GM12874 (cell line): ENCODE measurements around the gene CHKA.

ENCODE experiments used
- CTCF ChIP-seq: IDR thresholded peaks from 2 replicates; pipeline ENCODE4 v1.5.1; 2011; ENCODE audit warnings: low read depth, mild to moderate bottlenecking, control low read depth, low read length, moderate library complexity; ENCODE audit not compliant: insufficient read depth

CHKA gene

GRCh38 chr11:68107689-68108088, 13.5 kb downstream of the CHKA start:
- TF ChIP-seq CTCF = no peak

GRCh38 chr11:68106165-68106940, 14.8 kb downstream of the CHKA start:
- TF ChIP-seq CTCF = no peak

GRCh38 chr11:68099474-68100405, 21.4 kb downstream of the CHKA start:
- TF ChIP-seq CTCF = no peak

GRCh38 chr11:68099057-68099456, 22.1 kb downstream of the CHKA start:
- no peak for TF ChIP-seq CTCF

- no peak for TF ChIP-seq CTCF
These were observed 24.2 kb downstream of the CHKA start for GRCh38 chr11:68096962-68097361.

GRCh38 chr11:68093565-68093964, 27.6 kb downstream of the CHKA start:
- no peak for TF ChIP-seq CTCF

- TF ChIP-seq CTCF = no peak
These were observed 28.8 kb downstream of the CHKA start for GRCh38 chr11:68092411-68092810.
